Measurements from ENCODE around the gene OMP.
A peak's percentile ranks its signal among the peaks of the same experiment; 100 is the strongest.

The OMP gene

GRCh38 chr11:77100166-77101042 lies 2.2 kb upstream of the OMP start:
- no peak for TF ChIP-seq CTCF (IDR thresholded peaks at IDR 0.05; ENCODE audit: insufficient read depth, low read depth, low read length, missing control alignments)
- DNase-seq (ENCODE audit: low read depth) = no peak
- H3K4me3 ChIP-seq (ENCODE audit: low read length) = no peak overlapping the region

GRCh38 chr11:77101043-77101537 lies 1.6 kb upstream of the OMP start:
- H3K4me3 ChIP-seq (ENCODE audit: low read length) = no peak overlapping the region
- TF ChIP-seq CTCF (IDR thresholded peaks at IDR 0.05; ENCODE audit: insufficient read depth, low read depth, low read length, missing control alignments) = peak; percentile 55
- peak; percentile 31 for DNase-seq (ENCODE audit: low read depth)

GRCh38 chr11:77103319-77103718 lies 679 bp downstream of the OMP start:
- DNase-seq (ENCODE audit: low read depth) = no peak
- H3K4me3 ChIP-seq (ENCODE audit: low read length) = no peak overlapping the region

GRCh38 chr11:77104727-77105126 lies 2.1 kb downstream of the OMP start:
- DNase-seq (ENCODE audit: low read depth) = no peak
- H3K4me3 ChIP-seq (ENCODE audit: low read length) = no peak overlapping the region
- TF ChIP-seq CTCF (IDR thresholded peaks at IDR 0.05; ENCODE audit: insufficient read depth, low read depth, low read length, missing control alignments) = no peak

More at GRCh38 chr11:77103319-77103718, 679 bp downstream of the OMP start:
- TF ChIP-seq CTCF (IDR thresholded peaks at IDR 0.05; ENCODE audit: insufficient read depth, low read depth, low read length, missing control alignments) = no peak

GRCh38 chr11:77106321-77106720 lies 3.7 kb downstream of the OMP start:
- H3K4me3 ChIP-seq (ENCODE audit: low read length) = no peak overlapping the region
- no peak for DNase-seq (ENCODE audit: low read depth)
- no peak for TF ChIP-seq CTCF (IDR thresholded peaks at IDR 0.05; ENCODE audit: insufficient read depth, low read depth, low read length, missing control alignments)

GRCh38 chr11:77106759-77107158 lies 4.1 kb downstream of the OMP start:
- DNase-seq (ENCODE audit: low read depth) = no peak
- H3K4me3 ChIP-seq (ENCODE audit: low read length) = no peak overlapping the region
- TF ChIP-seq CTCF (IDR thresholded peaks at IDR 0.05; ENCODE audit: insufficient read depth, low read depth, low read length, missing control alignments) = no peak
